HG03432 (cell line): ENCODE data around the gene DNAJB1.

Source experiments
- ATAC-seq: cut with Tn5 transposase; IDR thresholded peaks from one replicate; pipeline ENCODE4 v1.9.1; 2021; ENCODE audit warnings: mild to moderate bottlenecking, moderate library complexity; ENCODE audit not compliant: unreplicated experiment

Gene DNAJB1

GRCh38 chr19:14473978-14474578 is 44.1 kb downstream of the DNAJB1 start:
- ATAC-seq, result no peak

DNA sequence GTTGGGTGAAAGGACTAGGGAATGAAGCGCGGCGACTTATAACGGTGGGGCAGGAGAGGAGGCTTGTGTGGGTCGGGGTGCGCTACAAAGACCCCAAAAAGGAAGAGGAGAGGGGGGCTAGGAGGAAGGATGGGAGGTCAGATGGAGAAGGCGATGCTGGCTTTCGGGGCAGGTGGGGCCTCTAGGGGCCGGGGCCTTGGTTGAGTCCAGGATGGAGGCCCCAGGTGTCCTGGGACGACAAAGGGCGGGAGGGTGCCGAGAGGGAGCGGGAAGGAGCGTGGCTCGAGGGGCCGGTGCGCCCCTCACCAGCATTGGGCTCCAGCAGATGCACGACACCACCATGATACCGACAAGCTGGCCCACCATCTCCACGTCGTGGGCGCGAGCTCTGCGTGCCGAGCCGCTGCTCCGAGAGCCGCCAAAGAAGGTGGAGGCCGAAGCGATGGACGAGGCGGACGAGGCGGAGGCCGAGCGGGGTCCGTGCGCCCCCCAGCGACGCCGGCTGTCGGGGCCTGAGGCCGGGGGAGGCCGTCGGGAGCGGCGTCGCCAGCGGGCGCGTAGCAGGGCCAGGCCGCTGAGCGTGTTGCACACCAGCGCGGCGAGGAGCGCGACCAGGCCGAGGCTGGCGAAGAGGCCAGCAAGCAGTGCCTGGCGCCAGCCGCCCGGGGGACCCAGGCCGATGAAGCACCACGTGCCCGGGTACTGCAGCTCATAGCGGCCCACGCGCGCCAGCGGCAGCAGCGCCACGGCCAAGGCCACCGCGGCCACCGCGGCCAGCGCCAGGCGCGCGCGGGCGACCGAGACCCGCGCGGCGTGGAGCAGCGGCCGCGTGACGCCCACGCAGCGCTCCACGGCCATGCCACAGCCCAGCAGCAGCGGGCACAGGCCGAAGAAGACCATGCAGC is 44.9 kb downstream of the DNAJB1 start:
- ATAC-seq, result no peak

- no peak for ATAC-seq
Measured at GRCh38 chr19:14472202-14472938, 45.8 kb downstream of the DNAJB1 start.

DNA sequence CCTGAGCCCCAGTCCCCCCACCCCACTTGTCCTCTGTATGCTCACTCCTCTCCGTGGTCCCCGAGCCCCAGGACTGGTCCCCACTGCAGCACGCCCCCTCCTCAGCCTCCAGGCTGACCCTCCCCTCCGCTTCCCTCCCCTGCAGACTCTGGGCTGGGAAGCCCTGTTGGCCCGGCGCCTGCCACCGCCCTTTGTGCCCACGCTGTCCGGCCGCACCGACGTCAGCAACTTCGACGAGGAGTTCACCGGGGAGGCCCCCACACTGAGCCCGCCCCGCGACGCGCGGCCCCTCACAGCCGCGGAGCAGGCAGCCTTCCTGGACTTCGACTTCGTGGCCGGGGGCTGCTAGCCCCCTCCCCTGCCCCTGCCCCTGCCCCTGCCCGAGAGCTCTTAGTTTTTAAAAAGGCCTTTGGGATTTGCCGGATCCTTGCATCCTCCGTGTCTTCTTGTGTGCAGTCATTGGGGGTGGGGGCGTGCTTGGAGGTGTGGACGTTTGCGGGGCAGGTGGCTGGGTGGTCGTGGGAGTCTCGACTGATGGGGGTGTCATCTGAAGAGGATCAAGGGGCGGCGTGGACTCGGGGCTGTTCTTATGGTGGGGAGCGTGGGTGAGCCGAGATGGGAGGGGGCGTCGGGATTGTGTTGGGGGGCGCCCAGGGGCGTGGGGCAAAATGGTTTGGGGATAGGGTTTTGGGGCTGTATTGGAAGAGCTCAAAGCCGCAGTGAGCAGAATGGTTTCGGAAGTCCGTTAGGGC is 46.6 kb downstream of the DNAJB1 start:
- no peak for ATAC-seq

DNA sequence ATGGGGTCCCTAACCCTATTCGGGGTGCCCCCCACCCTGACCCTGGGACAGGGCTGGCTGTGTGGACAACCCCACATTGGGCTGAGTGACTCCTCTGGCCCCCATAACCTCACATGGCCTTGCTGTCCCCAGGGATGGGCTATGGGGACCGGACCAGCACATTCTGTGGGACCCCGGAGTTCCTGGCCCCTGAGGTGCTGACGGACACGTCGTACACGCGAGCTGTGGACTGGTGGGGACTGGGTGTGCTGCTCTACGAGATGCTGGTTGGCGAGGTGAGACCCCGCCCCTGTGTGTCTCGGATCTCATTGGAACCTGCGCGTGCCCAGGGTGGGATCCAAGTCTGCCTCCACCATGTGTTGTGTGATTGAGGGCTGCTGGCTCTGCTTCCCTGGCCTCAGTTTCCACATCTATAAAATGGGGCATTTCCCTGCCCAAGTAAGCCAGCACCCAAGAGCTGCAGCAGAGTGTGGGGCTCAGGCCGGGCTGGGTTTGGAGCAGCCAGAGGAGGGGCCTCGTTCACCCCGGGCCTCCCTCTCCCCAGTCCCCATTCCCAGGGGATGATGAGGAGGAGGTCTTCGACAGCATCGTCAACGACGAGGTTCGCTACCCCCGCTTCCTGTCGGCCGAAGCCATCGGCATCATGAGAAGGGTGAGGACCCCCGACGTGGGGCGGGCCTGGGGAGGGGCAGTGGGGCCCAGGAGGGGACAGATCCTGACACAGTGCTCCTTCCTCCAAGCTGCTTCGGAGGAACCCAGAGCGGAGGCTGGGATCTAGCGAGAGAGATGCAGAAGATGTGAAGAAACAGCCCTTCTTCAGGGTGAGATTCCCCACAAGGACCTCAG is 47.9 kb downstream of the DNAJB1 start:
- no peak for ATAC-seq

GRCh38 chr19:14467816-14468215 is 50.4 kb downstream of the DNAJB1 start:
- no peak for ATAC-seq

DNA sequence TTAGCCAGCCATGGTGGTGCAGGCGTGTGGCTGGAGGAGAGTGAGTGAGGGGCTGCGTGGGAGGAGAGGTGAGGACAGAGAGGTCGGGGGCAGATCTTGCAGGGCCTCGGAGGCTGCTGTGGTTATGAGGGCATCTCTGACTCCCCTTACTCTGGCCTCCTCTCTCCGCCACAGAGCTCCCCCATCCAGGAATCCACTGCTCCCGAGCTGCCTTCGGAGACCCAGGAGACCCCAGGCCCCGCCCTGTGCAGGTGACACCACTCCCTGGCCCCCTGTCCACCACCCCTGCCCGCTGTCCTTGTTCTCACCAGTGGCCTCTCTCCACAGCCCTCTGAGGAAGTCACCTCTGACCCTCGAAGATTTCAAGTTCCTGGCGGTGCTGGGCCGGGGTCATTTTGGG is 50.8 kb downstream of the DNAJB1 start:
- no peak for ATAC-seq
